ENCODE results near the gene ARMC9. TPM values are rescaled to one million over a fixed set of nuclear protein-coding genes. Genes with fewer than 3 reads are reported as not detected.
"Not testable (repeated sequence)": the region's sequence is repeated elsewhere in the genome, so short reads cannot be mapped to it uniquely, and the experiment has no call there.

Gene ARMC9
- polyA plus RNA-seq, 4 donors = 0.67 to 10.6 (median 3.5) TPM

DNA sequence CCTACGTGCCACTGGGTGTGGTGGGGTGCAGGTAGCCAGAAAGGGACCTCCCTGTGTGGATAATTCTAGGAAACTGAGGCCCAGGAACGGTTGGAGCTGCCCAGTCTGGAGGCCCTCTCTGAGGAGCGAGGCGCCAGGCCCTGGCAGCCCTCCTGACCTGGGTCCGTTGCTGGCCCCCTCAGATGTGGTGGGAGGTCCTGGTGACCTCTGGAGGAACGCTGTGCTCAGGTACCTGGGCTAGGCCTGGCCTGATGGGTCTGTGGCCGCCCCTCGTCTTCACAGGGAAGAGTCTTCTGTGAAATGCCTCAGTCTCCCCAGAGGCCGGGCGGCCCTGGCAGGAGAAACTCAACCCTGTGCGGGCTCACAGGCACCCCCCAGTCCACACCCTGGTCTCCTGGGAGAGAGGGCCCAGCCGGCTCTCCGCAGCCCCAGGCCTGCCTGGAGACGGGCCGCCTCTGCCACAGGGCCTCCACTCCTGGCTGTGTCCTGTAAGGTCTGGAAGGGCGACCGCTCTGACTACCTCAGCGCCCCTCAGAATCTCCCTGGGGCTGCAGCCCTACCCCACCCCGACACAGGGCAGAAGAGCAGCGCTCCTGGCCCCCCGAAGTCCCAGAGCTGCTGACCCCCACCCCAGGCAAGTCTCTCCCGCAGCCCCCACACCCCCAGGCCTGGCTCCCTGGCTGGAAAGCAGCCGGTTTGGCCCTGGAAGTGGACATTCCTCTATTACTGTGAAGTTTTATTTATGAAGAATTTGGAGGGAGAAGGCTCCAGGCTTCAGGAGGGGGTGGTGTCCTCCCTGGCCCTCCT, 200.8 kb downstream of the ARMC9 start:
- H3K27ac ChIP-seq (ENCODE audit: low read depth in 1 of 3, low read length in 2 of 3) = peak overlapping the region in 1 of 3 donors; percentile 83

DNA sequence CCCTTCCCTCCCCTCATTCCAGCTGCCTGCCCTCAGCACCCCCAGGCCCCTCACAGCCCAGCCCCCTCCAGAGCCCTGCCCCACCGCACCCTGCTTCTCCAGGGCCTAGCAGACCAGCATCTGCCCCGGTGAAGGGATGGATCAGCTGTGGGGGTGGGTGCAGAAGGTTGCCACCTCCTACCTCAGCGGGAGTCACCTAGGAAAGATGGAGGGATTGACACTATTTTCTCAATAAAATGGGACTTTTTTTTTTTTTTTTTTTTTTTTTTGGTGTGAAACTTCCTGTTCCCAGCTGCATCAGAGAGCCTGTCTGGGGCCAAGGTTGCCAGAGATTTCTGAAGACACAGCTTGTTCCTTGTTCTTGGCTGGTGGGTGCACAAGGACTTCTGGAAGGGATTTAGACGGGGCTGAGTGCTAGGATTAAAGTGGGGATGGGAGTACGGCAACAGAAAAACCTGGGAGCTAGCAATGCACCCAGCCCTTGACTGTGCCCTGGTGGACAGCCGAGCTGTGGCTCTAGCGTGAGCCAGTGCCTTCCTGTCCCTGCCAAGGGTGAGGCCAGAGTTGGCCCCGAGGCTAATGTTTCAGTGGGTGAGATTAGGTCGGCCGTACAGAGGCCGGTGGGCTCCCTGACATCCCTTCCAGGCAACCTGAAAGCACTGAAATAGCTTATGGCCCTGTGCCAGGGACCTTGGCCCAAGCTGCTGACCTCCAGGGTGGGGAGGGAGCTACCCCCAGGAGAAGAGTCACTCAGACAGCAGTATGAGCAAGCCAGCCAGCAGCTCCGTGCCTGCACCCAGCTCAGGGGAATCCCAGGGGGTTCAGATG, 201.6 kb downstream of the ARMC9 start:
- DNase-seq (peak; percentile 62), FAIRE-seq (no peak)
- Histone ChIP-seq H3K27ac (ENCODE audit: low read depth in 1 of 3, low read length in 2 of 3) (peak overlapping the region; percentile 57 to 83 (median 79)), H3K4me1 (ENCODE audit: control insufficient read depth in 3 of 3, insufficient read depth in 2 of 3, low read depth in 1 of 3, low read length in 2 of 3) (peaks cover 0 to 62% (median 2%) of the 10 kb centered on the region in 3 donors), H3K27me3 (ENCODE audit: control insufficient read depth in 3 of 3, insufficient read depth in 3 of 3, low read length in 3 of 3) (no peaks in the 10 kb centered on the region), H3K4me3 (ENCODE audit: low read depth in 1 of 3, low read length in 3 of 3) (peak overlapping the region in 2 of 3 donors; percentile 8 to 16), H3K36me3 (ENCODE audit: control insufficient read depth in 3 of 3, insufficient read depth in 2 of 3, low read depth in 1 of 3, low read length in 3 of 3) (peaks cover 0 to 51% (median 10%) of the 10 kb centered on the region in 3 donors), H3K9me3 (ENCODE audit: control insufficient read depth in 2 of 2, insufficient read depth in 1 of 2, low read depth in 1 of 2, low read length in 1 of 2) (no peaks in the 10 kb centered on the region)
- WGBS, 3 donors = 29 to 41% (median 33%) methylated on average over 12 of the region's 12 CpGs

More for the DNA sequence above, 200.8 kb downstream of the ARMC9 start:
- WGBS, 3 donors = 83 to 89% (median 85%) methylated on average over 19 to 23 of the region's 23 CpGs
- Histone ChIP-seq H3K36me3 (ENCODE audit: control insufficient read depth in 3 of 3, insufficient read depth in 2 of 3, low read depth in 1 of 3, low read length in 3 of 3) (peaks cover 0 to 49% (median 10%) of the 10 kb centered on the region in 3 donors), H3K9me3 (ENCODE audit: control insufficient read depth in 2 of 2, insufficient read depth in 1 of 2, low read depth in 1 of 2, low read length in 1 of 2) (no peaks in the 10 kb centered on the region), H3K4me3 (ENCODE audit: low read depth in 1 of 3, low read length in 3 of 3) (no peak overlapping the region), H3K27me3 (ENCODE audit: control insufficient read depth in 3 of 3, insufficient read depth in 3 of 3, low read length in 3 of 3) (no peaks in the 10 kb centered on the region), H3K4me1 (ENCODE audit: control insufficient read depth in 3 of 3, insufficient read depth in 2 of 3, low read depth in 1 of 3, low read length in 2 of 3) (peaks cover 0 to 63% (median 2%) of the 10 kb centered on the region in 3 donors)
- FAIRE-seq (no peak), DNase-seq (no peak)

DNA sequence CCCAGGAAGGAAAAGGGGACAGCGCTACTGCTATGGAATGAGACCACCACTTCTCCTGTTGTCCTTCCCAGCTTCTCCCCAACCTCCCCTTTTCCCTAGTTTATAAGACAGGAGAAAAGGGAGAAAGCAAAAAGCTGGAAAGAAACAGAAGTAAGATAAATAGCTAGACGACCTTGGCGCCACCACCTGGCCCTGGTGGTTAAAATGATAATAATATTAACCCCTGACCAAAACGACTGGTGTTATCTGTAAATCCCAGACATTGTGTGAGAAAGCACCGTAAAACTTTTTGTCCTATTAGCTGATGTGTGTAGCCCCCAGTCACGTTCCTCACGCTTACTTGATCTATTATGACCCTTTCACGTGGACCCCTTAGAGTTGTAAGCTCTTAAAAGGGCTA, 202.2 kb downstream of the ARMC9 start:
- not testable (repeated sequence) for FAIRE-seq; H3K9me3 ChIP-seq (ENCODE audit: control insufficient read depth in 2 of 2, insufficient read depth in 1 of 2, low read depth in 1 of 2, low read length in 1 of 2); DNase-seq; H3K27me3 ChIP-seq (ENCODE audit: control insufficient read depth in 3 of 3, insufficient read depth in 3 of 3, low read length in 3 of 3)
- WGBS, 3 donors = 29 to 40% (median 34%) methylated on average over 7 to 8 of the region's 8 CpGs
- Histone ChIP-seq H3K4me1 (ENCODE audit: control insufficient read depth in 3 of 3, insufficient read depth in 2 of 3, low read depth in 1 of 3, low read length in 2 of 3) (peaks cover 0 to 65% (median 2%) of the 10 kb centered on the region in 3 donors), H3K36me3 (ENCODE audit: control insufficient read depth in 3 of 3, insufficient read depth in 2 of 3, low read depth in 1 of 3, low read length in 3 of 3) (peaks cover 0 to 51% (median 10%) of the 10 kb centered on the region in 3 donors), H3K27ac (ENCODE audit: low read depth in 1 of 3, low read length in 2 of 3) (peak overlapping the region in 2 of 3 donors; percentile 79 to 83), H3K4me3 (ENCODE audit: low read depth in 1 of 3, low read length in 3 of 3) (peak overlapping the region in 1 of 3 donors; percentile 16)

DNA sequence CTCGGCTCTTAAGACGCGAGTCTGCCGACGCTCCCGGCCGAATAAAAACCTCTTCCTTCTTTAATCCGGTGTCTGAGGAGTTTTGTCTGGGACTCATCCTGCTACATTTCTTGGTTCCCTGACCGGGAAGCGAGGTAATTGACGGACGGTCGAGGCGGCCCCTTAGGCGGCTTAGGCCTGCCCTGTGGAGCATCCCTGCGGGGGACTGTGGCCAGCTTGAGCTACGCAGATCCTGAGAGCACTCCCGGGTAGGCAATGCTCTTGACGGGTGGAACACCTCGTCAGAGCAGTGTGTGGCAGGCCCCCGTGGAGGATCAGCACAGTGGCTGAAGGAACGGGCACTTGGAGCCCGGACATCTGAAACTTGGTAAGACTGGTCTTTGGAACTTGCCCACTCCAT, 202.7 kb downstream of the ARMC9 start:
- not testable (repeated sequence) for DNase-seq; H3K27ac ChIP-seq (ENCODE audit: low read depth in 1 of 3, low read length in 2 of 3); H3K27me3 ChIP-seq (ENCODE audit: control insufficient read depth in 3 of 3, insufficient read depth in 3 of 3, low read length in 3 of 3); H3K4me3 ChIP-seq (ENCODE audit: low read depth in 1 of 3, low read length in 3 of 3); H3K9me3 ChIP-seq (ENCODE audit: control insufficient read depth in 2 of 2, insufficient read depth in 1 of 2, low read depth in 1 of 2, low read length in 1 of 2); FAIRE-seq
- H3K4me1 ChIP-seq (ENCODE audit: control insufficient read depth in 3 of 3, insufficient read depth in 2 of 3, low read depth in 1 of 3, low read length in 2 of 3) = peaks cover 0 to 68% (median 2%) of the 10 kb centered on the region in 3 donors
- WGBS, 3 donors = 88 to 91% (median 90%) methylated on average over 23 of the region's 23 CpGs
- peaks cover 0 to 51% (median 10%) of the 10 kb centered on the region in 3 donors for H3K36me3 ChIP-seq (ENCODE audit: control insufficient read depth in 3 of 3, insufficient read depth in 2 of 3, low read depth in 1 of 3, low read length in 3 of 3)

DNA sequence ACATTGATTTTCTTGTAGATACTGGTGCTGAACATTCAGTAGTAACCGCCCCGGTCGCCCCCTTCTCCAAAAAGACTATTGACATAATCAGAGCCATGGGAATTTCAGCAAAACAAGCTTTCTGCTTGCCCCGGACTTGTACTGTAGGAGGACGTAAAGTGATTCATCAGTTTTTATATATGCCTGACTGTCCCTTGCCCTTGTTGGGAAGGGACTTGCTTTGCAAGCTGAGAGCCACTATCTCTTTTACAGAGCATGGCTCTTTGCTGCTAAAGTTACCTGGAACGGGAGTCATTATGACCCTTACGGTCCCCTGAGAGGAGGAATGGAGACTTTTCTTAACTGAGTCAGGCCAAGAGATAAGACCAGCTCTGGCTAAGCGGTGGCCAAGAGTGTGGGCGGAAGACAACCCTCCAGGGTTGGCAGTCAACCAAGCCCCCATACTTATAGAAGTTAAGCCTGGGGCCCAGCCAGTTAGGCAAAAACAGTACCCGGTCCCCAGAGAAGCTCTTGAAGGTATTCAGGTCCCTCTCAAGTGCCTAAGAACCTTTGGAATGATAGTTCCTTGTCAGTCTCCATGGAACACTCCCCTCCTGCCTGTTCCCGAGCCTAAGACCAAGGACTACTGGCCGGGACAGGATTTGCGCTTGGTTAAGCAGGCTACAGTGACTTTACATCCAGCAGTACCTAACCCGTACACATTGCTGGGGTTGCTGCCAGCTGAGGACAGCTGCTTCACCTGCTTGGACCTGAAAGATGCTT, 205.2 kb downstream of the ARMC9 start:
- not testable (repeated sequence) for H3K27me3 ChIP-seq (ENCODE audit: control insufficient read depth in 3 of 3, insufficient read depth in 3 of 3, low read length in 3 of 3); H3K4me3 ChIP-seq (ENCODE audit: low read depth in 1 of 3, low read length in 3 of 3); H3K9me3 ChIP-seq (ENCODE audit: control insufficient read depth in 2 of 2, insufficient read depth in 1 of 2, low read depth in 1 of 2, low read length in 1 of 2); FAIRE-seq
- peaks cover 0 to 54% (median 2%) of the 10 kb centered on the region in 3 donors for H3K4me1 ChIP-seq (ENCODE audit: control insufficient read depth in 3 of 3, insufficient read depth in 2 of 3, low read depth in 1 of 3, low read length in 2 of 3)
- H3K36me3 ChIP-seq (ENCODE audit: control insufficient read depth in 3 of 3, insufficient read depth in 2 of 3, low read depth in 1 of 3, low read length in 3 of 3) = peaks cover 0 to 34% (median 4%) of the 10 kb centered on the region in 3 donors
- DNase-seq = peak; percentile 36 to 45
- H3K27ac ChIP-seq (ENCODE audit: low read depth in 1 of 3, low read length in 2 of 3) = peak overlapping the region in 1 of 3 donors; percentile 72
- 41 to 67% (median 58%) methylated on average over 14 of the region's 14 CpGs for WGBS, 3 donors

DNA sequence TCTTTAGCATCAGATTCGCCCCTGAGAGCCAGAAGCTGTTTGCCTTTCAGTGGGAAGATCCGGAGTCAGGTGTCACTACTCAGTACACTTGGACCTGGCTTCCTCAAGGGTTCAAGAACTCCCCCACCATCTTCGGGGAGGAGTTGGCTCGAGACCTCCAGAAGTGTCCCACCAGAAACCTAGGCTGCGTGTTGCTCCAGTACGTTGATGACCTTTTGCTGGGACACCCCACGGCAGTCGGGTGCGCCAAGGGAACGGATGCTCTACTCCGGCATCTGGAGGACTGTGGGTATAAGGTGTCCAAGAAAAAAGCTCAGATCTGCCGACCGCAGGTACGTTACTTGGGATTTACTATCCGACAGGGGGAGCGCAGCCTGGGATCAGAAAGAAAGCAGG, 205.8 kb downstream of the ARMC9 start:
- FAIRE-seq; DNase-seq; H3K27me3 ChIP-seq (ENCODE audit: control insufficient read depth in 3 of 3, insufficient read depth in 3 of 3, low read length in 3 of 3); H3K4me3 ChIP-seq (ENCODE audit: low read depth in 1 of 3, low read length in 3 of 3): not testable (repeated sequence)
- Histone ChIP-seq H3K9me3 (ENCODE audit: control insufficient read depth in 2 of 2, insufficient read depth in 1 of 2, low read depth in 1 of 2, low read length in 1 of 2) (peaks cover 0 to 10% of the 10 kb centered on the region in 2 donors), H3K27ac (ENCODE audit: low read depth in 1 of 3, low read length in 2 of 3) (peak overlapping the region in 1 of 3 donors; percentile 72), H3K4me1 (ENCODE audit: control insufficient read depth in 3 of 3, insufficient read depth in 2 of 3, low read depth in 1 of 3, low read length in 2 of 3) (peaks cover 0 to 54% (median 0%) of the 10 kb centered on the region in 3 donors), H3K36me3 (ENCODE audit: control insufficient read depth in 3 of 3, insufficient read depth in 2 of 3, low read depth in 1 of 3, low read length in 3 of 3) (peaks cover 0 to 28% (median 0%) of the 10 kb centered on the region in 3 donors)
- WGBS, 3 donors = 92 to 95% (median 93%) methylated on average over 16 of the region's 16 CpGs

DNA sequence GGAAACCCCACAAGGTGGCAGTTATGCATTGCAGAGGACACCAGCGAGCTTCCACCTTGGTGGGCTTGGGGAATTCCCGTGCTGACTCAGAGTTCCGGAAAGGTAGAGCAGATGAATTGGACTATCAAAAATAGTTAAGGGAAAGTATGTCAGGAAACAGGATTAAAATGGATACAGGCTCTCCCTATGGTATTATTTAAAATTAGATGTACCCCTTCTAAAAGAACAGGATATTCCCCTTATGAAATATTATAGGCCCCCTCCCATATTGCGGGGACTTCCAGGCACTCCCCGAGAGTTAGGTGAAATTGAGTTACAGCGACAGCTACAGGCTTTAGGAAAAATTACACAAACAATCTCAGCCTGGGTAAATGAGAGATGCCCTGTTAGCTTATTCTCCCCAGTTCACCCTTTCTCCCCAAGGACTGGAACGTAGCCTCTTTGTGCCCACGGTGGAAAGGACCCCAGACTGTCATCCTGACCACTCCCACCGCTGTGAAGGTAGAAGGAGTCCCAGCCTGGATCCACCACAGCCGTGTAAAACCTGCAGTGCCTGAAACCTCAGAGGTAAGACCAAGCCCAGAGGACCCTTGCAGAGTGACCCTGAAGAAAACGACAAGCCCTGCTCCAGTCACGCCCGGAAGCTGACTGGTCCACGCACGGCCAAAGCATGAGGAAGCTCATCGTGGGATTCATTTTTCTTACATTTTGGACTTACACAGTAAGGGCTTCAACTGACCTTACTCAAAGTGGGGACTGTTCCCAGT, 207.4 kb downstream of the ARMC9 start:
- FAIRE-seq; H3K27ac ChIP-seq (ENCODE audit: low read depth in 1 of 3, low read length in 2 of 3); DNase-seq; H3K4me3 ChIP-seq (ENCODE audit: low read depth in 1 of 3, low read length in 3 of 3); H3K27me3 ChIP-seq (ENCODE audit: control insufficient read depth in 3 of 3, insufficient read depth in 3 of 3, low read length in 3 of 3): not testable (repeated sequence)
- WGBS, 3 donors = 11 to 27% (median 12%) methylated on average over 16 of the region's 16 CpGs
- Histone ChIP-seq H3K36me3 (ENCODE audit: control insufficient read depth in 3 of 3, insufficient read depth in 2 of 3, low read depth in 1 of 3, low read length in 3 of 3) (peaks cover 0 to 14% (median 0%) of the 10 kb centered on the region in 3 donors), H3K4me1 (ENCODE audit: control insufficient read depth in 3 of 3, insufficient read depth in 2 of 3, low read depth in 1 of 3, low read length in 2 of 3) (peaks cover 0 to 54% (median 4%) of the 10 kb centered on the region in 3 donors), H3K9me3 (ENCODE audit: control insufficient read depth in 2 of 2, insufficient read depth in 1 of 2, low read depth in 1 of 2, low read length in 1 of 2) (peaks cover 2 to 17% of the 10 kb centered on the region in 2 donors)
